ENCODE data around the gene AFF3. TPM values are rescaled to one million over a fixed set of nuclear protein-coding genes. Genes with fewer than 3 reads are reported as not detected.

Gene AFF3
- total RNA-seq, 1 experiment from 2014 or later: 0.22 TPM

DNA sequence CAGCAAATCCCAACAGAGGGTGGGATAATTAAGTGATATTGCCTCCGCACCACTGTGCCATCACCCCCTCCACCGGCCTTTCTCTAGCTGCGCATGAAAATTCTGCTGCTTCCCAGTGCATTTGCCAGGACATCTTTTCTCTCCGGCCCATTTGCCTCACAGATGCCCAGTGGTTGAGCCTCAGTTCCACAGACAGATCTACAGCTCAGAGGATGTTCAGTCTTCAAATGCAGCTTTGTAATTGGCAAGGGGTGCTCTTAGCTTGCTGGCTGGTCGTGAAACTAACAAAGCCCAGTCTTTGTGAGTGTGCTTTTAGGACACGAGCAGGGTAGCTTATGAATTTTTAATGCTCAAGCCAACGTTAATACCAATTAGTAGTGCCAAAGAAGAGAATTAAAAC, 399.2 kb downstream of the AFF3 start:
- Histone ChIP-seq H3K9me3 (ENCODE audit: control insufficient read depth, low read depth, low read length) (no peaks in the 10 kb centered on the region), H3K14ac (ENCODE audit: insufficient read depth, low read length) (no peak overlapping the region), H4K5ac (ENCODE audit: insufficient read length, low read depth, low read length) (no peak overlapping the region), H4K20me1 (ENCODE audit: control insufficient read depth, insufficient read depth, insufficient read length) (no peaks in the 10 kb centered on the region), H3K4ac (ENCODE audit: low read depth, low read length) (no peak overlapping the region), H2BK15ac (ENCODE audit: low read depth, low read length) (no peak overlapping the region), H3K9ac (ENCODE audit: extremely low read depth, insufficient read length, low read length) (no peak overlapping the region), H3K18ac (ENCODE audit: insufficient read length, low read depth, low read length) (no peak overlapping the region), H2BK120ac (ENCODE audit: low read depth, low read length, poor library complexity, severe bottlenecking) (no peak overlapping the region), H4K8ac (replicated peaks; ENCODE audit: insufficient read length, low read depth, low read length) (no peak overlapping the region), H2BK5ac (ENCODE audit: insufficient read length, low read length) (no peak overlapping the region), H3K23me2 (ENCODE audit: insufficient read length, low read depth, low read length, poor library complexity, severe bottlenecking) (no peaks in the 10 kb centered on the region), H3K23ac (ENCODE audit: insufficient read length, low read depth, low read length) (no peak overlapping the region), H4K91ac (ENCODE audit: insufficient read length, low read depth, low read length) (no peak overlapping the region), H2BK20ac (ENCODE audit: low read depth, low read length, poor library complexity, severe bottlenecking) (no peak overlapping the region), H3K56ac (ENCODE audit: insufficient read length, low read depth, low read length) (no peak overlapping the region), H2BK12ac (ENCODE audit: insufficient read length, low read depth, low read length) (no peak overlapping the region), H2AFZ (ENCODE audit: low read length) (no peak overlapping the region), H3K79me1 (ENCODE audit: insufficient read depth, low read depth, low read length, poor library complexity, severe bottlenecking) (no peaks in the 10 kb centered on the region), H3K4me1 (ENCODE audit: insufficient read depth, low read length) (peaks cover 4% of the 10 kb centered on the region; the same call in 1 of the 2 replicates), H3K4me2 (ENCODE audit: insufficient read depth, insufficient read length, low read length) (no peak overlapping the region), H3K79me2 (ENCODE audit: insufficient read depth, low read length) (no peaks in the 10 kb centered on the region), H2AK5ac (ENCODE audit: insufficient read length, low read length) (no peak overlapping the region), H3T11ph (ENCODE audit: low read length) (no peak overlapping the region), H3K27ac (ENCODE audit: insufficient read length, low read depth, low read length) (no peak overlapping the region), H3K27me3 (ENCODE audit: insufficient read depth, low read length) (no peaks in the 10 kb centered on the region)
- peaks cover 6% of the 10 kb centered on the region in 2 experiments for H3K4me1 Mint-ChIP-seq
- H3K9me3 Mint-ChIP-seq: peaks cover 0 to under 1% of the 10 kb centered on the region in 2 experiments; a peak in 3 of 5 replicates
- H3K27ac Mint-ChIP-seq: no peak overlapping the region
- H3K36me3 Mint-ChIP-seq (ENCODE audit: insufficient read depth in 1 of 3, low read depth in 3 of 3): no peaks in the 10 kb centered on the region; a peak in 1 of 7 replicates
- no peak overlapping the region for H3K4me3 Mint-ChIP-seq
- H3K27me3 Mint-ChIP-seq (ENCODE audit: low read depth): peaks cover 1% of the 10 kb centered on the region
- no peak for DNase-seq
- TF ChIP-seq, protein P1, sequence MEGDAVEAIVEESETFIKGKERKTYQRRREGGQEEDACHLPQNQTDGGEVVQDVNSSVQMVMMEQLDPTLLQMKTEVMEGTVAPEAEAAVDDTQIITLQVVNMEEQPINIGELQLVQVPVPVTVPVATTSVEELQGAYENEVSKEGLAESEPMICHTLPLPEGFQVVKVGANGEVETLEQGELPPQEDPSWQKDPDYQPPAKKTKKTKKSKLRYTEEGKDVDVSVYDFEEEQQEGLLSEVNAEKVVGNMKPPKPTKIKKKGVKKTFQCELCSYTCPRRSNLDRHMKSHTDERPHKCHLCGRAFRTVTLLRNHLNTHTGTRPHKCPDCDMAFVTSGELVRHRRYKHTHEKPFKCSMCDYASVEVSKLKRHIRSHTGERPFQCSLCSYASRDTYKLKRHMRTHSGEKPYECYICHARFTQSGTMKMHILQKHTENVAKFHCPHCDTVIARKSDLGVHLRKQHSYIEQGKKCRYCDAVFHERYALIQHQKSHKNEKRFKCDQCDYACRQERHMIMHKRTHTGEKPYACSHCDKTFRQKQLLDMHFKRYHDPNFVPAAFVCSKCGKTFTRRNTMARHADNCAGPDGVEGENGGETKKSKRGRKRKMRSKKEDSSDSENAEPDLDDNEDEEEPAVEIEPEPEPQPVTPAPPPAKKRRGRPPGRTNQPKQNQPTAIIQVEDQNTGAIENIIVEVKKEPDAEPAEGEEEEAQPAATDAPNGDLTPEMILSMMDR (conservative IDR thresholded peaks at IDR 0.05): no peak
- no CpG with 5 or more reads among the region's 7 CpGs for whole genome bisulfite sequencing (ENCODE audit: extremely low coverage, insufficient read length, low lambda C conversion rate)
